ENCODE measurements around the gene SLC39A6. TPM values are rescaled to one million over a fixed set of nuclear protein-coding genes. Genes with fewer than 3 reads are reported as not detected.

The SLC39A6 gene
- total RNA-seq, 4 donors from 2014 or later: 15.4 to 55.2 (median 43.6) TPM

GRCh38 chr18:36153203-36153602, 24.1 kb upstream of the SLC39A6 start:
- intact Hi-C loops (cut with DNase I): no loop called here
- Histone ChIP-seq H3K4me1 (no peaks in the 10 kb centered on the region), H3K4me3 (no peak overlapping the region), H3K27ac (no peak overlapping the region), H3K9me3 (no peaks in the 10 kb centered on the region), H3K36me3 (peaks cover 0 to 98% (median 14%) of the 10 kb centered on the region in 3 donors), H3K27me3 (no peaks in the 10 kb centered on the region)
- no peak for DNase-seq
- TF ChIP-seq CTCF (IDR thresholded peaks at IDR 0.05) (no peak), POLR2A (IDR thresholded peaks at IDR 0.05) (no peak)
- WGBS, 2 donors: 81% methylated on average over 4 of the region's 4 CpGs

GRCh38 chr18:36152781-36153180, 23.6 kb upstream of the SLC39A6 start:
- WGBS, 2 donors: 94 to 100% methylated on average over 1 of the region's 1 CpG
- peaks cover 0 to 98% (median 18%) of the 10 kb centered on the region in 3 donors for H3K36me3 ChIP-seq
- TF ChIP-seq POLR2A (IDR thresholded peaks at IDR 0.05) (no peak), CTCF (IDR thresholded peaks at IDR 0.05) (no peak)
- no peaks in the 10 kb centered on the region for H3K27me3 ChIP-seq
- DNase-seq: no peak
- intact Hi-C loops (cut with DNase I): no loop called here
- H3K27ac ChIP-seq: no peak overlapping the region
- H3K9me3 ChIP-seq: no peaks in the 10 kb centered on the region
- H3K4me3 ChIP-seq: no peak overlapping the region
- no peaks in the 10 kb centered on the region for H3K4me1 ChIP-seq

- Histone ChIP-seq H3K9me3 (no peaks in the 10 kb centered on the region), H3K4me1 (no peaks in the 10 kb centered on the region), H3K27ac (no peak overlapping the region), H3K4me3 (no peak overlapping the region), H3K36me3 (peaks cover 0 to 98% (median 33%) of the 10 kb centered on the region in 3 donors), H3K27me3 (no peaks in the 10 kb centered on the region)
- WGBS, 2 donors: 78 to 91% methylated on average over 5 of the region's 5 CpGs
- intact Hi-C loops (cut with DNase I): no loop called here
- DNase-seq: no peak
- TF ChIP-seq CTCF (IDR thresholded peaks at IDR 0.05) (no peak), POLR2A (IDR thresholded peaks at IDR 0.05) (no peak)
Observed at GRCh38 chr18:36149514-36150289, 20.6 kb upstream of the SLC39A6 start.

GRCh38 chr18:36143391-36143790, 14.3 kb upstream of the SLC39A6 start:
- Histone ChIP-seq H3K36me3 (peaks cover 0 to 100% (median 46%) of the 10 kb centered on the region in 3 donors), H3K9me3 (no peaks in the 10 kb centered on the region), H3K4me1 (no peaks in the 10 kb centered on the region), H3K4me3 (no peak overlapping the region), H3K27ac (no peak overlapping the region), H3K27me3 (no peaks in the 10 kb centered on the region)
- no peak for DNase-seq
- TF ChIP-seq CTCF (IDR thresholded peaks at IDR 0.05): no peak
- no peak for TF ChIP-seq POLR2A (IDR thresholded peaks at IDR 0.05)
- 86 to 100% methylated on average over 2 of the region's 2 CpGs for WGBS, 2 donors
- intact Hi-C loops (cut with DNase I): no loop called here

GRCh38 chr18:36142751-36143150, 13.6 kb upstream of the SLC39A6 start:
- Histone ChIP-seq H3K4me3 (no peak overlapping the region), H3K9me3 (no peaks in the 10 kb centered on the region), H3K27ac (no peak overlapping the region), H3K4me1 (no peaks in the 10 kb centered on the region), H3K27me3 (no peaks in the 10 kb centered on the region), H3K36me3 (peaks cover 0 to 100% (median 45%) of the 10 kb centered on the region in 3 donors)
- intact Hi-C loops (cut with DNase I): no loop called here
- no peak for DNase-seq
- 80 to 83% methylated on average over 3 of the region's 3 CpGs for WGBS, 2 donors
- no peak for TF ChIP-seq POLR2A (IDR thresholded peaks at IDR 0.05)
- no peak for TF ChIP-seq CTCF (IDR thresholded peaks at IDR 0.05)

Measured in esophagus squamous epithelium (tissue), 5 donors.